WTC11 (cell line): ENCODE measurements around the gene SCGB1A1.

Experiments
- AFF4 ChIP-seq: sonication (generic); formaldehyde crosslinking; IDR thresholded peaks from 2 replicates; pipeline ENCODE4 v1.8.1; 2023; ENCODE audit warnings: mild to moderate bottlenecking, missing genetic modification reagents, borderline replicate concordance
- TP53 ChIP-seq: sonication (generic); formaldehyde crosslinking; IDR thresholded peaks from 2 replicates; pipeline ENCODE4 v1.8.1; 2023; ENCODE audit warnings: mild to moderate bottlenecking, missing genetic modification reagents

GRCh38 chr11:62401356-62401755, 17.5 kb upstream of the SCGB1A1 start:
- TF ChIP-seq AFF4 (CRISPR knock-in tag) (no peak), TP53 (CRISPR knock-in tag) (no peak)
